GM12878 (cell line): ENCODE measurements around the gene NOD2. TPM values are rescaled to one million over a fixed set of nuclear protein-coding genes. Genes with fewer than 3 reads are reported as not detected.

ENCODE experiments used
- BHLHE40 ChIP-seq, 2 experiments: fragments of 450-650 bp in 1 of 2; IDR thresholded peaks; 2 replicates each; pipeline ENCODE4 v1.6.1; 2011 to 2017; ENCODE audit warnings: low read depth in 2 of 2, borderline replicate concordance in 1 of 2, improper control_type of control experiment in 1 of 2, low read length in 1 of 2, mild to moderate bottlenecking in 1 of 2
- CHD2 ChIP-seq: IDR thresholded peaks from 2 replicates; pipeline ENCODE4 v1.6.1; 2011; ENCODE audit warnings: low read depth, low read length, improper control_type of control experiment, borderline replicate concordance
- CHD4 ChIP-seq: fragments of 200-600 bp; sonication (generic); IDR thresholded peaks from 2 replicates; pipeline ENCODE4 v1.6.1; 2016; ENCODE audit warnings: mild to moderate bottlenecking
- CREB1 ChIP-seq: IDR thresholded peaks from 2 replicates; pipeline ENCODE4 v1.6.1; 2012; ENCODE audit warnings: low read depth, mild to moderate bottlenecking, inconsistent platforms
- GABPA ChIP-seq: IDR thresholded peaks from 2 replicates; pipeline ENCODE4 v1.6.1; 2014; ENCODE audit warnings: antibody characterized with exemption, low read depth, mild to moderate bottlenecking, inconsistent platforms
- HCFC1 ChIP-seq: fragments of 150-350 bp; IDR thresholded peaks from 2 replicates; pipeline ENCODE4 v1.6.1; 2014; ENCODE audit warnings: low read length
- HDAC6 ChIP-seq: fragments of 200-600 bp; sonication (generic); IDR thresholded peaks from one replicate; pipeline ENCODE4 v1.8.0; 2017; ENCODE audit warnings: antibody characterized with exemption; ENCODE audit not compliant: unreplicated experiment
- IRF4 ChIP-seq: IDR thresholded peaks from 2 replicates; pipeline ENCODE4 v1.6.1; 2011; ENCODE audit warnings: low read depth, low read length
- JUNB ChIP-seq: IDR thresholded peaks from 2 replicates; pipeline ENCODE4 v1.6.1; 2016; ENCODE audit warnings: antibody characterized with exemption, mild to moderate bottlenecking
- KDM1A ChIP-seq: fragments of 200-600 bp; sonication (generic); IDR thresholded peaks from 2 replicates; pipeline ENCODE4 v1.6.1; 2016; ENCODE audit warnings: borderline replicate concordance
- LARP7 ChIP-seq: fragments of 450-650 bp; IDR thresholded peaks from 2 replicates; pipeline ENCODE4 v1.6.1; 2017; ENCODE audit warnings: mild to moderate bottlenecking
- NBN ChIP-seq: fragments of 450-650 bp; IDR thresholded peaks from 2 replicates; pipeline ENCODE4 v1.6.1; 2016
- NFXL1 ChIP-seq: fragments of 450-650 bp; IDR thresholded peaks from 2 replicates; pipeline ENCODE4 v1.6.1; 2017; ENCODE audit warnings: antibody characterized with exemption, mild to moderate bottlenecking, borderline replicate concordance
- NFYB ChIP-seq: IDR thresholded peaks from 2 replicates; pipeline ENCODE4 v1.6.1; 2011; ENCODE audit warnings: low read depth, mild to moderate bottlenecking, low read length, improper control_type of control experiment, moderate library complexity; ENCODE audit not compliant: insufficient read depth
- NR2F1 ChIP-seq: fragments of 450-650 bp; conservative IDR thresholded peaks from 2 replicates; pipeline ENCODE4 v1.6.1; 2017; ENCODE audit warnings: mild to moderate bottlenecking
- NRF1 ChIP-seq: conservative IDR thresholded peaks from 2 replicates; pipeline ENCODE4 v1.6.1; 2011; ENCODE audit warnings: mild to moderate bottlenecking, low read depth, low read length, improper control_type of control experiment
- POLR2AphosphoS2 ChIP-seq: IDR thresholded peaks from 2 replicates; pipeline ENCODE4 v1.6.1; 2011; ENCODE audit warnings: low read depth, mild to moderate bottlenecking, low read length, improper control_type of control experiment, moderate library complexity
- POU2F2 ChIP-seq: IDR thresholded peaks from 3 replicates; pipeline ENCODE4 v1.6.1; 2011; ENCODE audit warnings: low read depth, mild to moderate bottlenecking, low read length, borderline replicate concordance
- RAD51 ChIP-seq: fragments of 450-650 bp; IDR thresholded peaks from 2 replicates; pipeline ENCODE4 v1.6.1; 2016; ENCODE audit warnings: moderate library complexity, mild to moderate bottlenecking, inconsistent platforms
- RBBP5 ChIP-seq: fragments of 200-600 bp; sonication (generic); conservative IDR thresholded peaks from 2 replicates; pipeline ENCODE4 v1.6.1; 2016
- RELA ChIP-seq: fragments of 450-650 bp; IDR thresholded peaks from 2 replicates; pipeline ENCODE4 v1.8.0; 2014; ENCODE audit warnings: borderline replicate concordance; ENCODE audit not compliant: partially characterized antibody
- SMAD1 ChIP-seq: fragments of 450-650 bp; IDR thresholded peaks from 2 replicates; pipeline ENCODE4 v1.6.1; 2018; ENCODE audit warnings: mild to moderate bottlenecking, low read depth; ENCODE audit not compliant: partially characterized antibody
- SPI1 ChIP-seq: IDR thresholded peaks from 2 replicates; pipeline ENCODE4 v1.6.1; 2011; ENCODE audit warnings: low read depth, mild to moderate bottlenecking, low read length, moderate library complexity, borderline replicate concordance; ENCODE audit not compliant: insufficient read depth
- TAF1 ChIP-seq: IDR thresholded peaks from 2 replicates; pipeline ENCODE4 v1.6.1; 2011; ENCODE audit warnings: mild to moderate bottlenecking, low read depth, low read length, borderline replicate concordance
- TCF3 ChIP-seq: IDR thresholded peaks from 2 replicates; pipeline ENCODE4 v1.6.1; 2012; ENCODE audit warnings: low read depth, mild to moderate bottlenecking, low read length, borderline replicate concordance; ENCODE audit not compliant: insufficient read depth
- polyA plus RNA-seq, 11 experiments: library from polyadenylated mRNA; depleted of rRNA in 4 of 11; unstranded in 6 of 11; stranded (reverse) in 5 of 11; fragments of >200 nt; fragmentation: Nextera tagmentation in 4 of 11; fragmentation: Illumina TruSeq in 1 of 11; extraction: Ambion mirVana in 4 of 11; extraction: Trizol in 1 of 11; gene quantifications; 1 replicate in 1 of 11; 2 replicates in 10 of 11; pipeline versions ENCODE4 v1.2.1 to v1.2.3, GENCODE V29; 2011 to 2016; ENCODE audit warnings: inconsistent platforms in 2 of 11, missing spikeins in 2 of 11, low read depth in 1 of 11
- total RNA-seq, 4 experiments: library from RNA; depleted of rRNA in 3 of 4; stranded (reverse); fragments of >200 nt in 3 of 4; fragmentation: Illumina TruSeq in 1 of 4; extraction: Trizol in 1 of 4; gene quantifications; 2 replicates each; pipeline versions ENCODE4 v1.2.1 to v1.2.3, GENCODE V29; 2013 to 2021
- TF ChIP-seq, protein P1 (sequence below): fragments of 450-650 bp; IDR thresholded peaks from 2 replicates; pipeline ENCODE4 v1.6.1; 2017; ENCODE audit warnings: mild to moderate bottlenecking
- TF ChIP-seq, protein P2 (sequence below): IDR thresholded peaks from 2 replicates; pipeline ENCODE4 v1.6.1; 2011; ENCODE audit warnings: mild to moderate bottlenecking, low read depth, low read length, moderate library complexity; ENCODE audit not compliant: insufficient replicate concordance
- TF ChIP-seq, protein P3 (sequence below): IDR thresholded peaks from 2 replicates; pipeline ENCODE4 v1.6.1; 2011; ENCODE audit warnings: low read depth, mild to moderate bottlenecking, low read length, moderate library complexity, borderline replicate concordance; ENCODE audit errors: extremely low read depth
- TF ChIP-seq, protein P4 (sequence below): fragments of 150-350 bp; IDR thresholded peaks from 2 replicates; pipeline ENCODE4 v1.6.1; 2014; ENCODE audit warnings: mild to moderate bottlenecking, low read depth, low read length

Gene NOD2
- total and polyA plus RNA-seq, 10 of the 15 experiments (the other 5 are each of a cell fraction or from before 2014, with no cell fraction given): 1.0 to 18.6 (median 6.7) TPM

DNA sequence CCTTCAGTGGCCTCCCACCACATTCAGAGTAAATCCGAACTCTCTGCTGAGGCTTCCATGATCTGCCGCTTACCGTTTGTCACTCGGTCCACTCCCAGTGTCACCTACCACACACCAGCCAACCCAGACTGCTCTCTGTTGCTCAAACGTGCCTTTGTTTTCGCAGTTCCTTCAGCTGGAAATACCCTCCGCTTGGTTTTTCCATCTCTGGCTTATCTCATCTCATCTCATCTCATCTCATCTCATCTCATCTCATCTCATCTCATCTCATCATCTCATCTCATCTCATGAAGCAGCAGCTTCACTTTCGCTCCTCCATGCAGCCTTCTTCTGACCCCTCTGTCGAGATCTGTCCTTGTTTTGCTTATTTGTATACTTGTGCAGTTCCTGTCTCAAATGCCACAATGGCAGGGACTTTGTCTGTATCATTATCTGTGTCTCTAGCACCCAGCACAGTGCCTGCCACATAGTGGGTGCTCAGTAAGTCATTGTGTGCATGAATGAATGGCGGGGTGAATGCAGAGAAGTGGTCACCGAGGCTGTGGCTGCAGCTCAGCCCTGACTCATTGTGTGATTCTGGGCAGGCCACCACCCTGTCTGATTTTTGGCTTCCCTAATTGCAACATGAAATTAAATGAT lies 8.5 kb upstream of the NOD2 start (continued):
- no peak for TF ChIP-seq RBBP5
- TF ChIP-seq KDM1A: no peak
- peak; percentile 49 for TF ChIP-seq SPI1
- no peak for TF ChIP-seq POLR2AphosphoS2
- TF ChIP-seq HCFC1: no peak
- no peak for TF ChIP-seq CHD2
- TF ChIP-seq RELA: no peak
- no peak for TF ChIP-seq RAD51
- TF ChIP-seq SMAD1: no peak
- no peak for TF ChIP-seq TAF1
- no peak for TF ChIP-seq CHD4
- TF ChIP-seq, protein P1, sequence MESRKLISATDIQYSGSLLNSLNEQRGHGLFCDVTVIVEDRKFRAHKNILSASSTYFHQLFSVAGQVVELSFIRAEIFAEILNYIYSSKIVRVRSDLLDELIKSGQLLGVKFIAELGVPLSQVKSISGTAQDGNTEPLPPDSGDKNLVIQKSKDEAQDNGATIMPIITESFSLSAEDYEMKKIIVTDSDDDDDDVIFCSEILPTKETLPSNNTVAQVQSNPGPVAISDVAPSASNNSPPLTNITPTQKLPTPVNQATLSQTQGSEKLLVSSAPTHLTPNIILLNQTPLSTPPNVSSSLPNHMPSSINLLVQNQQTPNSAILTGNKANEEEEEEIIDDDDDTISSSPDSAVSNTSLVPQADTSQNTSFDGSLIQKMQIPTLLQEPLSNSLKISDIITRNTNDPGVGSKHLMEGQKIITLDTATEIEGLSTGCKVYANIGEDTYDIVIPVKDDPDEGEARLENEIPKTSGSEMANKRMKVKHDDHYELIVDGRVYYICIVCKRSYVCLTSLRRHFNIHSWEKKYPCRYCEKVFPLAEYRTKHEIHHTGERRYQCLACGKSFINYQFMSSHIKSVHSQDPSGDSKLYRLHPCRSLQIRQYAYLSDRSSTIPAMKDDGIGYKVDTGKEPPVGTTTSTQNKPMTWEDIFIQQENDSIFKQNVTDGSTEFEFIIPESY: no peak
- TF ChIP-seq NBN: peak; percentile 65
- no peak for TF ChIP-seq NFYB
- TF ChIP-seq BHLHE40 (IDR thresholded peaks at IDR 0.05; ENCODE audit: borderline replicate concordance in 1 of 2, low read depth in 2 of 2, low read length in 1 of 2): peak in 1 of 2 experiments; percentile 73; a peak in 2 of 4 replicates
- TF ChIP-seq, protein P2, sequence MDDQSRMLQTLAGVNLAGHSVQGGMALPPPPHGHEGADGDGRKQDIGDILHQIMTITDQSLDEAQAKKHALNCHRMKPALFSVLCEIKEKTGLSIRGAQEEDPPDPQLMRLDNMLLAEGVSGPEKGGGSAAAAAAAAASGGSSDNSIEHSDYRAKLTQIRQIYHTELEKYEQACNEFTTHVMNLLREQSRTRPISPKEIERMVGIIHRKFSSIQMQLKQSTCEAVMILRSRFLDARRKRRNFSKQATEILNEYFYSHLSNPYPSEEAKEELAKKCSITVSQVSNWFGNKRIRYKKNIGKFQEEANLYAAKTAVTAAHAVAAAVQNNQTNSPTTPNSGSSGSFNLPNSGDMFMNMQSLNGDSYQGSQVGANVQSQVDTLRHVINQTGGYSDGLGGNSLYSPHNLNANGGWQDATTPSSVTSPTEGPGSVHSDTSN: no peak
- TF ChIP-seq POU2F2: peak; percentile 49; the same call in 1 of the 3 replicates
- TF ChIP-seq NR2F1: no peak
- TF ChIP-seq IRF4: 0 out of 2 replicates have a peak, but pooled peaks have one; percentile 28
- no peak for TF ChIP-seq TCF3
- no peak for TF ChIP-seq HDAC6
- no peak for TF ChIP-seq NRF1
- TF ChIP-seq, protein P3, sequence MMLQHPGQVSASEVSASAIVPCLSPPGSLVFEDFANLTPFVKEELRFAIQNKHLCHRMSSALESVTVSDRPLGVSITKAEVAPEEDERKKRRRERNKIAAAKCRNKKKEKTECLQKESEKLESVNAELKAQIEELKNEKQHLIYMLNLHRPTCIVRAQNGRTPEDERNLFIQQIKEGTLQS: no peak
- TF ChIP-seq, protein P4, sequence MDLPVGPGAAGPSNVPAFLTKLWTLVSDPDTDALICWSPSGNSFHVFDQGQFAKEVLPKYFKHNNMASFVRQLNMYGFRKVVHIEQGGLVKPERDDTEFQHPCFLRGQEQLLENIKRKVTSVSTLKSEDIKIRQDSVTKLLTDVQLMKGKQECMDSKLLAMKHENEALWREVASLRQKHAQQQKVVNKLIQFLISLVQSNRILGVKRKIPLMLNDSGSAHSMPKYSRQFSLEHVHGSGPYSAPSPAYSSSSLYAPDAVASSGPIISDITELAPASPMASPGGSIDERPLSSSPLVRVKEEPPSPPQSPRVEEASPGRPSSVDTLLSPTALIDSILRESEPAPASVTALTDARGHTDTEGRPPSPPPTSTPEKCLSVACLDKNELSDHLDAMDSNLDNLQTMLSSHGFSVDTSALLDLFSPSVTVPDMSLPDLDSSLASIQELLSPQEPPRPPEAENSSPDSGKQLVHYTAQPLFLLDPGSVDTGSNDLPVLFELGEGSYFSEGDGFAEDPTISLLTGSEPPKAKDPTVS: no peak
- no peak for TF ChIP-seq CREB1
- TF ChIP-seq JUNB: peak; percentile 44; the same call in 1 of the 2 replicates
- no peak for TF ChIP-seq GABPA
- no peak for TF ChIP-seq NFXL1
- no peak for TF ChIP-seq LARP7
